ENCODE results near the gene NSG1. TPM values are rescaled to one million over a fixed set of nuclear protein-coding genes. Genes with fewer than 3 reads are reported as not detected.

The NSG1 gene
- total RNA-seq, 3 donors from 2014 or later: 0.48 to 7.3 (median 6.2) TPM

DNA sequence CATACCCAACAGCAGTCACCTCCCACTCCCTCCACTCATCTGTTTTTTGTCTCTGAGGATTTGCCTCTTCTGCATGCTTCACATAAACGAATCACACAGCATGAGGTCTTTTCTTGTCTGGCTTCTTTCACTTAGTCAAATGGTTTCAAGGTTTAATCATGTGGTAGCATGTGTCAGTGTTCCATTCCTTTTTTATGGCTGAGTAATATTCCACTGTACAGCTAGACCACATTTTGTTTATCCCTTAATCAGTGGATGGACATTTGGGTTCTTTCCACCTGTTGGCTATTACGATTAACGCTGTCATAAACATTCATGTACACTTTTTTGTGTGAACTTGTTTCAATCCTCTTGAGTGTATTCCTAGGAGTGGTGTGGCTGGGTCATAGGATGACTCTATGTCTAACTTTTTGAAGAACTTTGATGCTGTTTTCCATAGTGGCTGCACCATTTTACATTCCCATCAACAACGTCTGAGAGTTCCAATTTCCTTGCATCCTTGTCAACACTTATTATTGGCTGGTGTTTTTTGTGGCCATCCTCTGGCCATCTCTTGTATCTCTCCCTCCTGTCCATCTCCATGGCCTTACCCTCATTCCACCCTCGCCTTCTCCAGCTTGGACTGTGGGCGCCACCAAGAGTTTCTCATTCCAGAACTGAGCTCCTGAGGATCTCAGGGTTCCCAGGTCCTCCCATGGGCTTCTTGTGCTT, 12.4 kb upstream of the NSG1 start:
- Histone ChIP-seq H3K4me3 (no peak overlapping the region), H3K27me3 (no peaks in the 10 kb centered on the region), H3K9me3 (peaks cover 3 to 13% of the 10 kb centered on the region in 2 donors), H3K36me3 (no peaks in the 10 kb centered on the region), H3K27ac (no peak overlapping the region), H3K4me1 (no peaks in the 10 kb centered on the region)
- DNase-seq (ENCODE audit: low spot score in 2 of 2): no peak
- TF ChIP-seq POLR2AphosphoS5 (IDR thresholded peaks at IDR 0.05) (no peak), POLR2A (IDR thresholded peaks at IDR 0.05) (no peak)
- TF ChIP-seq, protein P1, sequence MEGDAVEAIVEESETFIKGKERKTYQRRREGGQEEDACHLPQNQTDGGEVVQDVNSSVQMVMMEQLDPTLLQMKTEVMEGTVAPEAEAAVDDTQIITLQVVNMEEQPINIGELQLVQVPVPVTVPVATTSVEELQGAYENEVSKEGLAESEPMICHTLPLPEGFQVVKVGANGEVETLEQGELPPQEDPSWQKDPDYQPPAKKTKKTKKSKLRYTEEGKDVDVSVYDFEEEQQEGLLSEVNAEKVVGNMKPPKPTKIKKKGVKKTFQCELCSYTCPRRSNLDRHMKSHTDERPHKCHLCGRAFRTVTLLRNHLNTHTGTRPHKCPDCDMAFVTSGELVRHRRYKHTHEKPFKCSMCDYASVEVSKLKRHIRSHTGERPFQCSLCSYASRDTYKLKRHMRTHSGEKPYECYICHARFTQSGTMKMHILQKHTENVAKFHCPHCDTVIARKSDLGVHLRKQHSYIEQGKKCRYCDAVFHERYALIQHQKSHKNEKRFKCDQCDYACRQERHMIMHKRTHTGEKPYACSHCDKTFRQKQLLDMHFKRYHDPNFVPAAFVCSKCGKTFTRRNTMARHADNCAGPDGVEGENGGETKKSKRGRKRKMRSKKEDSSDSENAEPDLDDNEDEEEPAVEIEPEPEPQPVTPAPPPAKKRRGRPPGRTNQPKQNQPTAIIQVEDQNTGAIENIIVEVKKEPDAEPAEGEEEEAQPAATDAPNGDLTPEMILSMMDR (IDR thresholded peaks at IDR 0.05): no peak
- intact Hi-C loops (cut with DNase I; ENCODE audit: low total_unique reads): no loop called here

DNA sequence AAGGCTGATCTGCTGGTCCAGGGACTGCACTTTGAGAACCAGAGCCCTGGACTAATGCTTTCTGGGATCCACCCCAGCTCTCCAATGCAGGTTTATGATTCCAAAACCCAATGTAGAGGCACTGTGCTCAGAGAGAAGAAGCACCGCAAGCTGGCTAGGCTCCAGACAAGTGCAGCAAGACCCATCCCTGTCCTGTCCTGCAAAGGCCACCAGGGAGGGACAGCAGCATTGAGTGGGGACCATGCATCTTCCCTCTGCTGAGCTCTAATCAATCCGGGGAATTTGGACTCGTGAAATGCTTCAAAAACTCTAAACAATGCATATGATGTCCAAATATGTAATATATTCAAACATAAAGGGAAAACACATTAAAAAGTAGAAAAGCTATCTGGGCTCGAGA, 10.8 kb upstream of the NSG1 start:
- no peak for DNase-seq (ENCODE audit: low spot score in 2 of 2)
- peaks cover 0 to 6% of the 10 kb centered on the region in 2 donors for H3K27me3 ChIP-seq
- peaks cover 3 to 13% of the 10 kb centered on the region in 2 donors for H3K9me3 ChIP-seq
- no peaks in the 10 kb centered on the region for H3K4me1 ChIP-seq
- TF ChIP-seq, protein P1 (IDR thresholded peaks at IDR 0.05): no peak
- no peak for TF ChIP-seq POLR2AphosphoS5 (IDR thresholded peaks at IDR 0.05)
- no peak for TF ChIP-seq POLR2A (IDR thresholded peaks at IDR 0.05)
- H3K36me3 ChIP-seq: no peaks in the 10 kb centered on the region
- no peak overlapping the region for H3K4me3 ChIP-seq
- intact Hi-C loops (cut with DNase I; ENCODE audit: low total_unique reads): no loop called here
- no peak overlapping the region for H3K27ac ChIP-seq

DNA sequence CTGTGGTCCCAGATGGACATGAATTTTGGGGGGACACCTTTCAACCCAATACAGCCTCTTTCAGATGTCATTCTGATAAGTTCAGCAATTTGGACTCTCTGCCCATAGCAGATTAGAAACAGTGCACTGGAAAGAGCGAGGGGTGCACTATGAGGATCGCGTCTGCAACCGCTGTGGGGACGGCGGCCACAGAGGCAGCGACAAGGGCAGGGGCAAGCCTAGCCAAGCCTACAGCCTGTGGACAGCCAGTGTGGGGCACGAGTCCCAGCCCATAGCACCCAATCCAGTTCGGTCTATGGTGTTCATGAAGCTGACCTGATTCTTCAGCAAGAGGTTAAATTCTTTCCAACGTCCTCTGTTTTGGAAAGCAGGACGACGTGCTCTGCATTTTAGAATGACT, 9.7 kb upstream of the NSG1 start:
- no peaks in the 10 kb centered on the region for H3K4me1 ChIP-seq
- peaks cover 3 to 13% of the 10 kb centered on the region in 2 donors for H3K9me3 ChIP-seq
- no peak for TF ChIP-seq POLR2A (IDR thresholded peaks at IDR 0.05)
- TF ChIP-seq, protein P1 (IDR thresholded peaks at IDR 0.05): no peak
- no peak for TF ChIP-seq POLR2AphosphoS5 (IDR thresholded peaks at IDR 0.05)
- intact Hi-C loops (cut with DNase I; ENCODE audit: low total_unique reads): no loop called here
- H3K27ac ChIP-seq: no peak overlapping the region
- no peaks in the 10 kb centered on the region for H3K36me3 ChIP-seq
- no peak overlapping the region for H3K4me3 ChIP-seq
- peaks cover 0 to 6% of the 10 kb centered on the region in 2 donors for H3K27me3 ChIP-seq
- DNase-seq (ENCODE audit: low spot score in 2 of 2): no peak

DNA sequence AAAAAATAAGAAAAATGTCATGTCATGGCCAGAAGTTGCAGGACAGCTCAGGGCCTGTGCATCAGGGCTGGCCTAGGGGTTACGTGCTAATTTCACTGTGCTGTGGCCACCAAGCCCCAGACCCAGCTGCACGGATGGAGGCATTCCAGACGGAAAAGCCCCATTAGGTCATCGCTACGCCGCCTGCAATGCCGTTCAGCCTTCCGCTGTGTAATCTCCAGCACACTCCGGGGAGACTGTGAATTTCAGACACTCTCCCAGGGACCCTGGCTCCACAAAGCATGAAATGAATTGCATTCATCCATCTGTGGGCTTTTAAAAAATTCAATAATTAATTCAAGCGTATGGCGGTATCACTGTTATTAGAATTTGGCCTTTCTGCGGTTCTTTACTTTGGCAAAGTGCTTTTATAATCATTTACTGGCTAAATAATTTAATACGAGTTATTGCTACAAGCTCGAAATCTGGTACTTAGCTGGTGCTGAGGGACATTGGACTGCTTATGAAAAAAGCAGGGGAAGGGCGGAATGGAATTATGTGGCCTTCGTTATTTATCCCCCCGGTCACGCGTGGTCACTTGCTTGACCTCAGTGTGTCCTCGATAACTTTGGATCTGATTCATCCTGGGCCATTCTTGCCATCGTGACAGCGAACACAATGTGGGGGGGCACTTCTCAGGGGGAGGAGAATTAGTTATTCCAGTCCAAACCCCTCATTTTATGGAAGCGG, 9.0 kb upstream of the NSG1 start:
- TF ChIP-seq POLR2AphosphoS5 (IDR thresholded peaks at IDR 0.05) (no peak), POLR2A (IDR thresholded peaks at IDR 0.05) (no peak)
- TF ChIP-seq, protein P1 (IDR thresholded peaks at IDR 0.05): no peak
- Histone ChIP-seq H3K4me1 (no peaks in the 10 kb centered on the region), H3K36me3 (no peaks in the 10 kb centered on the region), H3K27ac (no peak overlapping the region), H3K27me3 (peaks cover 0 to 6% of the 10 kb centered on the region in 2 donors), H3K4me3 (no peak overlapping the region), H3K9me3 (peaks cover 3 to 13% of the 10 kb centered on the region in 2 donors)
- intact Hi-C loops (cut with DNase I; ENCODE audit: low total_unique reads): no loop called here
- DNase-seq (ENCODE audit: low spot score in 2 of 2): no peak

DNA sequence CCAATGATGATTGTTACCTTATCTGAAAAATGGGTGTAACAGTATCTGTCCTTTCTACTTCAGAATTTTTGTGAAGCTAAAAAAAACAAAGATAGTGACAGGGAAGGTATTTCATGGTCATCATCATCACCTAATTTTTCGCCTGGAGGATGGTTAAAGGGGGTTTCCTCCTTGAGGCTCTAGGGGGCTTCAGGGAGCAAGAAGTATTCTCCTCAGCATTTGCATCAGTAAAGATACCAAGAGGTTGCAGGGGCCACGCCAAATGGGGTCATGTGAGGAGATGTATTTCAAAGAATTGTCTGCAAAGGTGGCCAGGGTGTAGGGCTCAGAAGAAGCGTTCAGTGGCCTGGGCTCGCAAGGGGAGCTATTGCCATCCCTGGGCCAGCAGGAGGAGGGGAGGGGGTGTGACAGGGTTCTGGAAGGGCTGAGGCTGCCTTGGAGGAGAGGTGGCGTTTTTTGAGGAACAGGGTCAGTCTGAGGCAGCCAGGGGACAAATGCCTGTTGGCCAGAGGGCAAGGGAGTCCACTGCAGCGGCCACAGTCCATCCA, 7.3 kb upstream of the NSG1 start:
- H3K4me3 ChIP-seq: no peak overlapping the region
- peaks cover 3 to 7% of the 10 kb centered on the region in 2 donors for H3K9me3 ChIP-seq
- no peak overlapping the region for H3K27ac ChIP-seq
- intact Hi-C loops (cut with DNase I; ENCODE audit: low total_unique reads): no loop called here
- TF ChIP-seq POLR2A (IDR thresholded peaks at IDR 0.05): no peak
- TF ChIP-seq, protein P1 (IDR thresholded peaks at IDR 0.05): no peak
- no peak for TF ChIP-seq POLR2AphosphoS5 (IDR thresholded peaks at IDR 0.05)
- no peaks in the 10 kb centered on the region for H3K36me3 ChIP-seq
- no peak for DNase-seq (ENCODE audit: low spot score in 2 of 2)
- no peaks in the 10 kb centered on the region for H3K4me1 ChIP-seq
- H3K27me3 ChIP-seq: peaks cover 0 to 7% of the 10 kb centered on the region in 2 donors
